C1 segment of cervical spinal cord (tissue), 14 donors: ENCODE data around the gene PPP1R3E.
"Not testable (repeated sequence)": the region's sequence is repeated elsewhere in the genome, so short reads cannot be mapped to it uniquely, and the experiment has no call there.

ENCODE experiments used
- DNase-seq, 14 donors: peaks; one replicate each; lab custom pipeline; 2025; lab: John Stamatoyannopoulos, UW

PPP1R3E gene

GRCh38 chr14:23297611-23298277 is 4.9 kb downstream of the PPP1R3E start:
- DNase-seq: no peak

GRCh38 chr14:23297096-23297495 is 5.6 kb downstream of the PPP1R3E start:
- DNase-seq: no peak

- DNase-seq: no peak
Observed at GRCh38 chr14:23296012-23296777, 6.5 kb downstream of the PPP1R3E start.

GRCh38 chr14:23294734-23295561 is 7.7 kb downstream of the PPP1R3E start:
- peak in 8 of 14 donors; percentile 13 to 58 (median 38) for DNase-seq

GRCh38 chr14:23286902-23287479 is 15.7 kb downstream of the PPP1R3E start:
- no peak for DNase-seq

GRCh38 chr14:23286020-23286901 is 16.4 kb downstream of the PPP1R3E start, which contains the start of gene HOMEZ:
HOMEZ (minus strand) TSS chr14:23286132; CDS start chr14:23285952, 180 bp downstream.
- DNase-seq: peak; percentile 94 to 99 (median 98)

- DNase-seq: peak in 2 of 14 donors; percentile 25 to 61
Observed at GRCh38 chr14:23285530-23286019, 17.1 kb downstream of the PPP1R3E start.

GRCh38 chr14:23284654-23285529 is 17.8 kb downstream of the PPP1R3E start:
- peak in 1 of 14 donors; percentile 25 for DNase-seq

GRCh38 chr14:23281247-23281646 is 21.4 kb downstream of the PPP1R3E start:
- DNase-seq: no peak

- not testable (repeated sequence) for DNase-seq
Observed at GRCh38 chr14:23277928-23278327, 24.7 kb downstream of the PPP1R3E start.

GRCh38 chr14:23277189-23277588 is 25.5 kb downstream of the PPP1R3E start:
- DNase-seq: no peak

GRCh38 chr14:23275412-23275811 is 27.2 kb downstream of the PPP1R3E start:
- DNase-seq: no peak

- DNase-seq: no peak
Observed at GRCh38 chr14:23269193-23269592, 33.5 kb downstream of the PPP1R3E start.

GRCh38 chr14:23260849-23261248 is 41.8 kb downstream of the PPP1R3E start:
- not testable (repeated sequence) for DNase-seq

GRCh38 chr14:23259426-23259825 is 43.2 kb downstream of the PPP1R3E start:
- no peak for DNase-seq

GRCh38 chr14:23258256-23258655 is 44.4 kb downstream of the PPP1R3E start:
- DNase-seq: no peak

- DNase-seq: no peak
Observed at GRCh38 chr14:23252420-23253333, 50.0 kb downstream of the PPP1R3E start.

GRCh38 chr14:23252006-23252405 is 50.7 kb downstream of the PPP1R3E start:
- DNase-seq: no peak
